Measurements from ENCODE around the gene RIOK2.
A peak's percentile ranks its signal among the peaks of the same experiment; 100 is the strongest.

The RIOK2 gene

GRCh38 chr5:97183100-97183929 is at the start of gene RIOK2:
TSS of gene RIOK2 (minus strand) at chr5:97183247. CDS start at chr5:97183191, 56 bp downstream.
- H3K9me3 ChIP-seq (ENCODE audit: control insufficient read depth in 1 of 2, low read length in 2 of 2), result no peaks in the 10 kb centered on the region
- peaks cover 12 to 19% of the 10 kb centered on the region in 2 donors for H3K4me1 ChIP-seq (ENCODE audit: control insufficient read depth in 1 of 2, insufficient read depth in 2 of 2, low read length in 2 of 2)
- peak within 1 kb of the TSS; percentile 95 to 99 for H3K4me3 ChIP-seq (ENCODE audit: low read depth in 1 of 2, low read length in 2 of 2)
- peak within 1 kb of the TSS; percentile 90 for H3K27ac ChIP-seq (ENCODE audit: low read depth, low read length)
- peaks cover 5 to 12% of the 10 kb centered on the region in 2 donors for H3K36me3 ChIP-seq (ENCODE audit: control insufficient read depth in 1 of 2, insufficient read depth in 2 of 2, low read length in 2 of 2)
- no peaks in the 10 kb centered on the region for H3K27me3 ChIP-seq (ENCODE audit: control insufficient read depth in 1 of 2, insufficient read depth in 2 of 2, low read length in 2 of 2)
- H3K9ac ChIP-seq (ENCODE audit: low read depth in 1 of 2, low read length in 2 of 2), result peak within 1 kb of the TSS; percentile 94 to 97

- H3K9ac ChIP-seq (ENCODE audit: low read depth in 1 of 2, low read length in 2 of 2), result no peak overlapping the region
- H3K27ac ChIP-seq (ENCODE audit: low read depth, low read length), result no peak overlapping the region
- no peak overlapping the region for H3K4me3 ChIP-seq (ENCODE audit: low read depth in 1 of 2, low read length in 2 of 2)
- no peaks in the 10 kb centered on the region for H3K9me3 ChIP-seq (ENCODE audit: control insufficient read depth in 1 of 2, low read length in 2 of 2)
- H3K36me3 ChIP-seq (ENCODE audit: control insufficient read depth in 1 of 2, insufficient read depth in 2 of 2, low read length in 2 of 2), result no peaks in the 10 kb centered on the region
- no peaks in the 10 kb centered on the region for H3K27me3 ChIP-seq (ENCODE audit: control insufficient read depth in 1 of 2, insufficient read depth in 2 of 2, low read length in 2 of 2)
- H3K4me1 ChIP-seq (ENCODE audit: control insufficient read depth in 1 of 2, insufficient read depth in 2 of 2, low read length in 2 of 2), result no peaks in the 10 kb centered on the region
Measured at GRCh38 chr5:97231025-97231636, 48.1 kb upstream of the RIOK2 start.

- Histone ChIP-seq H3K9ac (ENCODE audit: low read depth in 1 of 2, low read length in 2 of 2) (no peak overlapping the region), H3K27me3 (ENCODE audit: control insufficient read depth in 1 of 2, insufficient read depth in 2 of 2, low read length in 2 of 2) (no peaks in the 10 kb centered on the region), H3K27ac (ENCODE audit: low read depth, low read length) (no peak overlapping the region), H3K36me3 (ENCODE audit: control insufficient read depth in 1 of 2, insufficient read depth in 2 of 2, low read length in 2 of 2) (no peaks in the 10 kb centered on the region), H3K4me3 (ENCODE audit: low read depth in 1 of 2, low read length in 2 of 2) (no peak overlapping the region), H3K9me3 (ENCODE audit: control insufficient read depth in 1 of 2, low read length in 2 of 2) (no peaks in the 10 kb centered on the region), H3K4me1 (ENCODE audit: control insufficient read depth in 1 of 2, insufficient read depth in 2 of 2, low read length in 2 of 2) (no peaks in the 10 kb centered on the region)
Measured at GRCh38 chr5:97229688-97230285, 46.7 kb upstream of the RIOK2 start.

GRCh38 chr5:97229196-97229595 is 46.1 kb upstream of the RIOK2 start:
- no peak overlapping the region for H3K9ac ChIP-seq (ENCODE audit: low read depth in 1 of 2, low read length in 2 of 2)
- no peak overlapping the region for H3K27ac ChIP-seq (ENCODE audit: low read depth, low read length)
- H3K27me3 ChIP-seq (ENCODE audit: control insufficient read depth in 1 of 2, insufficient read depth in 2 of 2, low read length in 2 of 2), result no peaks in the 10 kb centered on the region
- H3K4me3 ChIP-seq (ENCODE audit: low read depth in 1 of 2, low read length in 2 of 2), result no peak overlapping the region
- H3K4me1 ChIP-seq (ENCODE audit: control insufficient read depth in 1 of 2, insufficient read depth in 2 of 2, low read length in 2 of 2), result no peaks in the 10 kb centered on the region
- no peaks in the 10 kb centered on the region for H3K9me3 ChIP-seq (ENCODE audit: control insufficient read depth in 1 of 2, low read length in 2 of 2)
- H3K36me3 ChIP-seq (ENCODE audit: control insufficient read depth in 1 of 2, insufficient read depth in 2 of 2, low read length in 2 of 2), result no peaks in the 10 kb centered on the region

GRCh38 chr5:97225222-97225621 is 42.2 kb upstream of the RIOK2 start:
- Histone ChIP-seq H3K27me3 (ENCODE audit: control insufficient read depth in 1 of 2, insufficient read depth in 2 of 2, low read length in 2 of 2) (no peaks in the 10 kb centered on the region), H3K4me3 (ENCODE audit: low read depth in 1 of 2, low read length in 2 of 2) (no peak overlapping the region), H3K36me3 (ENCODE audit: control insufficient read depth in 1 of 2, insufficient read depth in 2 of 2, low read length in 2 of 2) (no peaks in the 10 kb centered on the region), H3K4me1 (ENCODE audit: control insufficient read depth in 1 of 2, insufficient read depth in 2 of 2, low read length in 2 of 2) (no peaks in the 10 kb centered on the region), H3K9me3 (ENCODE audit: control insufficient read depth in 1 of 2, low read length in 2 of 2) (no peaks in the 10 kb centered on the region), H3K27ac (ENCODE audit: low read depth, low read length) (no peak overlapping the region), H3K9ac (ENCODE audit: low read depth in 1 of 2, low read length in 2 of 2) (no peak overlapping the region)

- no peak overlapping the region for H3K4me3 ChIP-seq (ENCODE audit: low read depth in 1 of 2, low read length in 2 of 2)
- no peaks in the 10 kb centered on the region for H3K9me3 ChIP-seq (ENCODE audit: control insufficient read depth in 1 of 2, low read length in 2 of 2)
- no peaks in the 10 kb centered on the region for H3K4me1 ChIP-seq (ENCODE audit: control insufficient read depth in 1 of 2, insufficient read depth in 2 of 2, low read length in 2 of 2)
- H3K36me3 ChIP-seq (ENCODE audit: control insufficient read depth in 1 of 2, insufficient read depth in 2 of 2, low read length in 2 of 2), result no peaks in the 10 kb centered on the region
- H3K27me3 ChIP-seq (ENCODE audit: control insufficient read depth in 1 of 2, insufficient read depth in 2 of 2, low read length in 2 of 2), result no peaks in the 10 kb centered on the region
- no peak overlapping the region for H3K9ac ChIP-seq (ENCODE audit: low read depth in 1 of 2, low read length in 2 of 2)
- no peak overlapping the region for H3K27ac ChIP-seq (ENCODE audit: low read depth, low read length)
Measured at GRCh38 chr5:97224112-97224750, 41.2 kb upstream of the RIOK2 start.

GRCh38 chr5:97223596-97223995 is 40.5 kb upstream of the RIOK2 start:
- no peaks in the 10 kb centered on the region for H3K36me3 ChIP-seq (ENCODE audit: control insufficient read depth in 1 of 2, insufficient read depth in 2 of 2, low read length in 2 of 2)
- H3K27me3 ChIP-seq (ENCODE audit: control insufficient read depth in 1 of 2, insufficient read depth in 2 of 2, low read length in 2 of 2), result no peaks in the 10 kb centered on the region
- H3K9me3 ChIP-seq (ENCODE audit: control insufficient read depth in 1 of 2, low read length in 2 of 2), result no peaks in the 10 kb centered on the region
- H3K4me1 ChIP-seq (ENCODE audit: control insufficient read depth in 1 of 2, insufficient read depth in 2 of 2, low read length in 2 of 2), result no peaks in the 10 kb centered on the region
- H3K4me3 ChIP-seq (ENCODE audit: low read depth in 1 of 2, low read length in 2 of 2), result no peak overlapping the region
- no peak overlapping the region for H3K27ac ChIP-seq (ENCODE audit: low read depth, low read length)
- H3K9ac ChIP-seq (ENCODE audit: low read depth in 1 of 2, low read length in 2 of 2), result no peak overlapping the region

GRCh38 chr5:97209343-97209742 is 26.3 kb upstream of the RIOK2 start:
- no peak overlapping the region for H3K9ac ChIP-seq (ENCODE audit: low read depth in 1 of 2, low read length in 2 of 2)
- H3K4me3 ChIP-seq (ENCODE audit: low read depth in 1 of 2, low read length in 2 of 2), result no peak overlapping the region
- no peak overlapping the region for H3K27ac ChIP-seq (ENCODE audit: low read depth, low read length)
- H3K36me3 ChIP-seq (ENCODE audit: control insufficient read depth in 1 of 2, insufficient read depth in 2 of 2, low read length in 2 of 2), result no peaks in the 10 kb centered on the region
- no peaks in the 10 kb centered on the region for H3K4me1 ChIP-seq (ENCODE audit: control insufficient read depth in 1 of 2, insufficient read depth in 2 of 2, low read length in 2 of 2)
- no peaks in the 10 kb centered on the region for H3K9me3 ChIP-seq (ENCODE audit: control insufficient read depth in 1 of 2, low read length in 2 of 2)
- H3K27me3 ChIP-seq (ENCODE audit: control insufficient read depth in 1 of 2, insufficient read depth in 2 of 2, low read length in 2 of 2), result no peaks in the 10 kb centered on the region

GRCh38 chr5:97208714-97209113 is 25.7 kb upstream of the RIOK2 start:
- H3K4me3 ChIP-seq (ENCODE audit: low read depth in 1 of 2, low read length in 2 of 2), result no peak overlapping the region

GRCh38 chr5:97208184-97208713 is 25.2 kb upstream of the RIOK2 start:
- Histone ChIP-seq H3K36me3 (ENCODE audit: control insufficient read depth in 1 of 2, insufficient read depth in 2 of 2, low read length in 2 of 2) (no peaks in the 10 kb centered on the region), H3K4me3 (ENCODE audit: low read depth in 1 of 2, low read length in 2 of 2) (no peak overlapping the region), H3K27ac (ENCODE audit: low read depth, low read length) (no peak overlapping the region), H3K4me1 (ENCODE audit: control insufficient read depth in 1 of 2, insufficient read depth in 2 of 2, low read length in 2 of 2) (no peaks in the 10 kb centered on the region), H3K9me3 (ENCODE audit: control insufficient read depth in 1 of 2, low read length in 2 of 2) (no peaks in the 10 kb centered on the region), H3K9ac (ENCODE audit: low read depth in 1 of 2, low read length in 2 of 2) (no peak overlapping the region), H3K27me3 (ENCODE audit: control insufficient read depth in 1 of 2, insufficient read depth in 2 of 2, low read length in 2 of 2) (no peaks in the 10 kb centered on the region)

More at GRCh38 chr5:97208714-97209113, 25.7 kb upstream of the RIOK2 start:
- H3K9ac ChIP-seq (ENCODE audit: low read depth in 1 of 2, low read length in 2 of 2), result no peak overlapping the region
- H3K27ac ChIP-seq (ENCODE audit: low read depth, low read length), result no peak overlapping the region
- no peaks in the 10 kb centered on the region for H3K27me3 ChIP-seq (ENCODE audit: control insufficient read depth in 1 of 2, insufficient read depth in 2 of 2, low read length in 2 of 2)
- H3K4me1 ChIP-seq (ENCODE audit: control insufficient read depth in 1 of 2, insufficient read depth in 2 of 2, low read length in 2 of 2), result no peaks in the 10 kb centered on the region
- H3K9me3 ChIP-seq (ENCODE audit: control insufficient read depth in 1 of 2, low read length in 2 of 2), result no peaks in the 10 kb centered on the region
- no peaks in the 10 kb centered on the region for H3K36me3 ChIP-seq (ENCODE audit: control insufficient read depth in 1 of 2, insufficient read depth in 2 of 2, low read length in 2 of 2)

Measured in duodenal mucosa (tissue), 2 donors.